Midbrain (tissue), 1 donor: ENCODE measurements around the gene PHAX.
A peak's percentile ranks its signal among the peaks of the same experiment; 100 is the strongest.
"Not testable (repeated sequence)": the region's sequence is repeated elsewhere in the genome, so short reads cannot be mapped to it uniquely, and the experiment has no call there.

Source experiments
- DNase-seq: peaks from one replicate; lab custom pipeline; 2025; lab: John Stamatoyannopoulos, UW

The PHAX gene

DNA sequence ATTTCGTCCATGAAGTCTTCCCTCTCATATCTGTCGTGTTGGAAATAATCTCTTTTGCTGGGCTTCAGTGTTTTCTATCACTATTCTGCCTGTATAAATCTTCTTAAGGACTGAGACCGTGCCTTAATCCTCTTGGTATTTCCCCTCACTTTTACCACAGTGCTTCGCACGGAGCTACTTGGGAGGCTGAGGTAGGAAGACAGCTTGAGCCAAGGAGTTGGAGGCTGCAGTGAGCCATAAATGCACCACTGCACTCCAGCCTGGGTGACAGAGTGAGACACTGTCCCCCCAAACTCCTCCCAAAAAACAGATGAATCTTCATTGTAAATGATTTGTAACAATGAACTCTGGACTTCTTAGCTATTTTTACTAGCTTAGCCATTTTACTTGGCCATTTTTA is 57.8 kb downstream of the PHAX start:
- DNase-seq, result no peak

DNA sequence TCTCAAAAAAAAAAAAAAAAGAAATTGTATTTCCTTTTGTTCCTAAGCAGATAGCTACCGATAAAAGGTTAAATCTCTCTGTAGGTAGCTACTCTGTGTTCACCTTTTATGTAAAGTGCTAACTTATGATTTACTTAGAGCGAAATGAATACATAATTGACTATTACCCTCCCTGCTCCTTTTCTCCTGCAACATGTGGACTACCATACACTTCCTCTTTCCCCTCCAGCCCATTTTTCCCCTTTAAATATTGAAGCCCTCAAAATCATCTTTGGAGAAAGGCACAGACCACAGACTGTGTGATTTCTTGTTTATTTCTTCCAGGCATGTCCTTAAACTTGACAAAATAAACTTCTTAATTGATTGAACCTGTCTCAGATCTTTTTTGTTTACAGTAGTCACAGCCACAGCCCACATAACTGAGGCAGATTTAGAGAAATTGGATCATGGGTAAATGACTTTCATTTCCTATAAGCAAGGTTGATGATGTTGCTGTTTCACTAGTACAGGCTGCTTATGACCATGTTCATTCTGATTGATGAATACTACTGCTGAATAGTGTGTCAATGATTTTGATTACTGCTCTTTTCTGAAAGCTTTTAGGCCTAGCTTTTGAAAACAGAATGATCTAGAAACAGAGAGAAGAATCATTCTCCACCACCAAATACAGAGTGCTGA is 59.2 kb downstream of the PHAX start:
- DNase-seq, result no peak

DNA sequence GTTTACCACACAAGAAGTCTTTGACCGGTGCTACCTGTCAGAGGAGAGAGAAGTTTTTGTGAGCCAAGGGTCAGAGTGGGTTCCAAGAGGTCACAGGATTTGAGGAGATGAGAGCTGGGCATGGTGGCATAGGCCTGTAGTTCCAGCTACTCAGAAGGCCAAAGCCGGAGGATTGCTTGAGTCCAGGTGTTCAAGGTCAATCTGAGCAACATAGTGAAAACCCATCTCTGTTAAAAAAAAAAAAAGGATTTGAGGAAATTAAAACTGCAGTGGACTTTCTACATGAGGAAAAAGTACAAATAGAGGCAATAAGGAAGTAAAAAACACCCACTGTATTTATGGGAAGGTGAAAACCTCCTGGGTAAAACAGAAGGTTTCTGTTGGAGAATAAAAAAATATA is 63.8 kb downstream of the PHAX start:
- DNase-seq, result no peak

DNA sequence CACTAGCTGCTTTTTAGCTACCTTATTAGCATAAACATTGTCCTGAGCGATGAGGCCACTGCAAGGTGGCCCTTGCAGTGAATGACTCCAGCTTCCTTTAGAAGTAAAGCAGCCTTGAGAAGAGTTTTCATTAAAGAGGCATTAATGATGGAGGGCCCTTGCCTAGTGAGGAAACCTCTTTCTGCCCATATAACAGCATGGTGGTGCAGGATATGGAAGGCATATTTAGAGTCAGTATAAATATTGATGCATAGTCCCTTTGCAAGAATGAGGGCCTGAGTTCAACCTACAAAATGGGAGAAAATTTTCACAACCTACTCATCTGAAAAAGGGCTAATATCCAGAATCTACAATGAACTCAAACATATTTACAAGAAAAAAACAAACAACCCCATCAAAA is 69.4 kb downstream of the PHAX start:
- DNase-seq, result not testable (repeated sequence)

DNA sequence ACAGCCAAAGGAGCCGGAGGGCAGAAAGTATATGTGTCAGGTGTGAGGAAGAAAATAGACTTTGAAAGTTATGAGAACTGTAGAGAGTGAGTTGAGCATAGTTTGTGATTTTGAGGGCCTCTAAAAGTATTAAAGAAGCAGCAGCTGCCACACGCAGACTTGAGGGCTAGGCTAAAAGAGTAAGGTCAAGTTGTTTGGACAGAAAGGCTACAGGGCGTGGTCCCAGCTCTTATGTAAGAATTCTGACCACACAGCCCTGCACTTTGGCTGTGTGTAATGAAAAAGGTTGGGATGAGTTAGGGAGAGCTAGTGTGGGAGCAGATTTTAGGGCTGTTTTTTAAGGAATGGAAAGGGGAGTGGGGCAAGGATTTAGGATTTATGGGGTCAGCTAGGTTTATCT is 70.9 kb downstream of the PHAX start:
- not testable (repeated sequence) for DNase-seq

DNA sequence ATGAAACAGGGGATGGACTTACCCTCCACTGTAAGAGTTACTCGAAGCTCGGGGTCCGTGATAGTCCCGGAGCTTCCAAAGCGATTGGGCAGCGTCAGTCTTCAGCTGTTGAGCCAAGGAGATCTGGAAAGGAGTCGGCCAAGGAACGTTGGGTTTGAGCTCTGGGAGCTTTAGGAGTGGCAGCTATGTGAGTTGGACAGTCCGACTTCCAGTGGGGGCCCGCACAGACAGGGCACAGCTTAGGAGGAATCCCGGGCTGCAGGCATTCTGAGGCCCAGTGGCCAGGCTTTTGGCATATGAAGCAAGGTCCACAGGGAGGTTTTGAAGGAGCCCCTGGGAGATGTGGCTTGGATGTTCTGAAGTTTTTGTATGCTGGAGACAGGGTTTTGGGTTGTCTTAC is 72.7 kb downstream of the PHAX start:
- no peak for DNase-seq

DNA sequence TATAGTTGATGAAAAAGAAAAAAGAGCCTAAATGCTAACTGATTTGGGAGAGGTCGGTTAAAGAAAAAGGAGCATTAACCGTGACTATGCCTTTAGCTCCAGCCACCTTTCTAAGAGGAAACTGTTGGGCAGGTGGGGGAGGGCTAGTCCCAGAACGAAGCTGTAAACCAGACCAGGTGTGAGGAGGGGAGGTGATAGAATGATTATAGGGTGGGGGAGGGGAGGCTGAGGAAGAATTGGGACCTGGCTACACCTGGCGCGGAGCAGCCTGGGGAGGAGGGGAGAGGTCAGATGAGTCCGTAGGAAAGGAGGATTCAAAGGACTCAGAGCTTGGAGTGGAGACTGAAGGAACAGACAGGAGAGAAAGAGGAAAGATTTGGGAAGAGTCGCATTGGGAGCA is 73.4 kb downstream of the PHAX start:
- no peak for DNase-seq

DNA sequence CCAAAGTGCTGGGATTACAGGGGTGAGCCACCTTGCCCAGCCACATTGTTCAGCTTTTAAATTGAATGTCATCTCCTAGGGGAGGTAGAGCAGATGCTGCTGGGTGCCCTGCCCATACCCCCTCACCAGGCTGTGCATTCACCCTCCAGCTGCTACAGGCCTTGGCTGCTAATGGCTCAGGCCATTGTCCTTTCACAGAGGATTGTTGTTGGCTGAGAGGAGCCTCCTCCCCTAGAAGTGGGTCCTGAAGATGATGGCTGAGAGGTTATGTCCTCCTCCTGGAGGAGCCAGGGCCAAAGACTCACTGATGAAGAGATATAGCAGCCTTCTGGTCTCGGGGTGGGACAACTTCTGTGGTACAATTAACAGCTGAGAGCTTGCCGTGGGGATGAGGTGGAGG is 74.6 kb downstream of the PHAX start:
- no peak for DNase-seq

DNA sequence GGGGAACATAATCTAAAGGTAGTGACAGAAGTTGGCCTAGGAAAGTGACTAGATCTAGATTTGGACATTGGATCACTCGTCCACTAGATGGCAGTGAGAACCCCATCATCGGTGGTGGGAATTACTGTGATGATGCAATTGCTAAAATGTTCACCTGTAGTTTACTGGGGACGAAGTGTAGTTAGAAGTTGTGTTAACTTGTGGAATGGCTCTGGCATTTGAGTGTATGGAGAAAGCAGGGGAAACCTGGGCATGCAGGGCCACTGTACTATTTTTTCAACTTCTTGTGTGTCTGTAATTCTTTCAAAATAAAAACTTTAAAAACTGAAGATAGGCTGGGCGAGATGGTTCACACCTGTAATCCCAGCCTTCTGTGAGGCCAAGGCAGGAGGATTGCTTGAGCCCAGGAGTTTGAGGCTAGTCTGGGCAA is 75.5 kb downstream of the PHAX start:
- DNase-seq, result peak; percentile 43
